ENCODE measurements around the gene IL16.

DNA sequence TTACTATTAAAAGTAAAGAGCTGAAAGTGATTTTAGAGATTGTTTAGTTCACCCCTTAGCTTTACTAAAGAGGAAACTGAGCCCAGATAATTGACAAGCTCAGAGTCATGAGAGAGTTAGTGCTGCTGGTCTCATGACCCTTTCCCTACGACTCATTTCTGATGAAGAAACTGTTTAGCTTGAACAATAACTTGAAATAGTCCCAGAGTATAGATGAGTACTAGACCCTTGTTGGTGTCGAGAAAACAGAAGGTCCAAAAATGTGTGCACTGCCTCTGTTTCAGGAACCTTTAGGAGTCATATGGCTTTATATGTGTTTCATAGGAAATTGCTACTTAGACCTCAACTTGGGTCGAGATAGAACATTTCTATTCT lies 58.2 kb downstream of the IL16 start:
- TF ChIP-seq, protein P1, sequence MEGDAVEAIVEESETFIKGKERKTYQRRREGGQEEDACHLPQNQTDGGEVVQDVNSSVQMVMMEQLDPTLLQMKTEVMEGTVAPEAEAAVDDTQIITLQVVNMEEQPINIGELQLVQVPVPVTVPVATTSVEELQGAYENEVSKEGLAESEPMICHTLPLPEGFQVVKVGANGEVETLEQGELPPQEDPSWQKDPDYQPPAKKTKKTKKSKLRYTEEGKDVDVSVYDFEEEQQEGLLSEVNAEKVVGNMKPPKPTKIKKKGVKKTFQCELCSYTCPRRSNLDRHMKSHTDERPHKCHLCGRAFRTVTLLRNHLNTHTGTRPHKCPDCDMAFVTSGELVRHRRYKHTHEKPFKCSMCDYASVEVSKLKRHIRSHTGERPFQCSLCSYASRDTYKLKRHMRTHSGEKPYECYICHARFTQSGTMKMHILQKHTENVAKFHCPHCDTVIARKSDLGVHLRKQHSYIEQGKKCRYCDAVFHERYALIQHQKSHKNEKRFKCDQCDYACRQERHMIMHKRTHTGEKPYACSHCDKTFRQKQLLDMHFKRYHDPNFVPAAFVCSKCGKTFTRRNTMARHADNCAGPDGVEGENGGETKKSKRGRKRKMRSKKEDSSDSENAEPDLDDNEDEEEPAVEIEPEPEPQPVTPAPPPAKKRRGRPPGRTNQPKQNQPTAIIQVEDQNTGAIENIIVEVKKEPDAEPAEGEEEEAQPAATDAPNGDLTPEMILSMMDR (IDR thresholded peaks at IDR 0.05), result no peak
- TF ChIP-seq ZFX (IDR thresholded peaks at IDR 0.05; ENCODE audit: borderline replicate concordance), result no peak

All from 22Rv1 (cell line).